WTC11 (cell line): ENCODE data around the gene BHMT2. TPM values are rescaled to one million over a fixed set of nuclear protein-coding genes. Genes with fewer than 3 reads are reported as not detected.

Experiments used
- ATAC-seq: fragments of 200-7000 bp; cut with Tn5 transposase; 2 replicates; pipeline ENCODE4 v1.10.0; 2021; ENCODE audit warnings: mild to moderate bottlenecking, moderate library complexity
- CTCF ChIA-PET: fragments of 300-600 bp; sonication (Branson Sonifier 250); formaldehyde crosslinking; loops from one replicate; lab custom pipeline; 2021; ENCODE audit warnings: antibody characterized with exemption; lab: Charles Lee
- POLR2A ChIA-PET: fragments of 350-600 bp; sonication (Branson Sonifier 250); formaldehyde crosslinking; loops from one replicate; lab custom pipeline; 2021; ENCODE audit warnings: antibody characterized with exemption; lab: Charles Lee
- DNase-seq: peaks from one replicate; pipeline ENCODE4 v3.0.0; 2021; ENCODE audit warnings: low spot score
- H3K27ac Mint-ChIP-seq: 2 replicates; pipeline ENCODE4 v1.8.0; 2021; ENCODE audit warnings: mixed read lengths
- H3K27me3 Mint-ChIP-seq: 2 replicates; pipeline ENCODE4 v1.8.0; 2021; ENCODE audit warnings: low read depth, mild to moderate bottlenecking, moderate library complexity, mixed read lengths
- H3K36me3 Mint-ChIP-seq: 2 replicates; pipeline ENCODE4 v1.8.0; 2021; ENCODE audit warnings: mixed read lengths
- H3K4me1 Mint-ChIP-seq: 2 replicates; pipeline ENCODE4 v1.8.0; 2022; ENCODE audit warnings: mixed read lengths
- H3K4me3 Mint-ChIP-seq: 2 replicates; pipeline ENCODE4 v1.8.0; 2021; ENCODE audit warnings: mild to moderate bottlenecking, moderate library complexity, mixed read lengths
- H3K9me3 Mint-ChIP-seq: 2 replicates; pipeline ENCODE4 v1.8.0; 2021; ENCODE audit warnings: mixed read lengths
- AFF4 ChIP-seq: sonication (generic); formaldehyde crosslinking; IDR thresholded peaks from 2 replicates; pipeline ENCODE4 v1.8.1; 2023; ENCODE audit warnings: mild to moderate bottlenecking, missing genetic modification reagents, borderline replicate concordance
- CBFB ChIP-seq: sonication (generic); formaldehyde crosslinking; IDR thresholded peaks from 2 replicates; pipeline ENCODE4 v1.8.1; 2022; ENCODE audit warnings: mild to moderate bottlenecking, low read depth, missing genetic modification reagents
- CREM ChIP-seq: sonication (generic); formaldehyde crosslinking; IDR thresholded peaks from 2 replicates; pipeline ENCODE4 v1.8.1; 2022; ENCODE audit warnings: mild to moderate bottlenecking, missing genetic modification reagents, moderate library complexity
- E2F5 ChIP-seq: sonication (generic); formaldehyde crosslinking; IDR thresholded peaks from 2 replicates; pipeline ENCODE4 v1.8.1; 2022; ENCODE audit warnings: mild to moderate bottlenecking, moderate library complexity, missing genetic modification reagents
- FOXJ3 ChIP-seq: sonication (generic); formaldehyde crosslinking; IDR thresholded peaks from 2 replicates; pipeline ENCODE4 v1.9.0; 2021; ENCODE audit warnings: missing genetic modification reagents, mild to moderate bottlenecking, borderline replicate concordance
- FOXK1 ChIP-seq: sonication (generic); formaldehyde crosslinking; IDR thresholded peaks from 2 replicates; pipeline ENCODE4 v1.8.0; 2022; ENCODE audit warnings: mild to moderate bottlenecking, moderate library complexity, missing genetic modification reagents
- GTF2I ChIP-seq: fragments of 250-450 bp; sonication (Bioruptor Pico); conservative IDR thresholded peaks from 2 replicates; pipeline ENCODE4 v1.4.0; 2021; ENCODE audit warnings: mild to moderate bottlenecking
- HMGXB4 ChIP-seq: sonication (generic); formaldehyde crosslinking; IDR thresholded peaks from 2 replicates; pipeline ENCODE4 v1.8.1; 2023; ENCODE audit warnings: mild to moderate bottlenecking, moderate library complexity, missing genetic modification reagents
- IRF1 ChIP-seq: sonication (generic); formaldehyde crosslinking; IDR thresholded peaks from 2 replicates; pipeline ENCODE4 v1.8.0; 2023; ENCODE audit warnings: missing genetic modification reagents
- KAT7 ChIP-seq: sonication (generic); formaldehyde crosslinking; IDR thresholded peaks from 2 replicates; pipeline ENCODE4 v1.8.1; 2023; ENCODE audit warnings: missing genetic modification reagents, mild to moderate bottlenecking, borderline replicate concordance
- MYBL2 ChIP-seq: sonication (generic); formaldehyde crosslinking; IDR thresholded peaks from 2 replicates; pipeline ENCODE4 v1.8.1; 2023; ENCODE audit warnings: mild to moderate bottlenecking, moderate library complexity, missing genetic modification reagents
- NFATC4 ChIP-seq: fragments of 250-450 bp; sonication (Bioruptor Pico); IDR thresholded peaks from 2 replicates; pipeline ENCODE4 v1.9.0; 2021; ENCODE audit warnings: mild to moderate bottlenecking
- NFYB ChIP-seq: sonication (generic); formaldehyde crosslinking; conservative IDR thresholded peaks from 2 replicates; pipeline ENCODE4 v1.8.0; 2022; ENCODE audit warnings: low read depth, missing genetic modification reagents
- OVOL2 ChIP-seq: fragments of 250-450 bp; sonication (Bioruptor Pico); IDR thresholded peaks from 2 replicates; pipeline ENCODE4 v1.9.0; 2021; ENCODE audit warnings: mild to moderate bottlenecking, borderline replicate concordance
- RELA ChIP-seq: sonication (generic); formaldehyde crosslinking; IDR thresholded peaks from 2 replicates; pipeline ENCODE4 v1.8.1; 2022; ENCODE audit warnings: missing genetic modification reagents, mild to moderate bottlenecking, borderline replicate concordance
- SMAD3 ChIP-seq: sonication (generic); formaldehyde crosslinking; IDR thresholded peaks from 2 replicates; pipeline ENCODE4 v1.8.0; 2022; ENCODE audit warnings: missing genetic modification reagents, mild to moderate bottlenecking, borderline replicate concordance
- STAT6 ChIP-seq: sonication (generic); formaldehyde crosslinking; conservative IDR thresholded peaks from 2 replicates; pipeline ENCODE4 v1.8.1; 2023; ENCODE audit warnings: mild to moderate bottlenecking, low read depth, missing genetic modification reagents, moderate library complexity
- TP53 ChIP-seq: sonication (generic); formaldehyde crosslinking; IDR thresholded peaks from 2 replicates; pipeline ENCODE4 v1.8.1; 2023; ENCODE audit warnings: mild to moderate bottlenecking, missing genetic modification reagents
- ZNF121 ChIP-seq: sonication (generic); formaldehyde crosslinking; IDR thresholded peaks from 2 replicates; pipeline ENCODE4 v1.8.0; 2023; ENCODE audit warnings: missing genetic modification reagents
- ZNF532 ChIP-seq: fragments of 250-450 bp; sonication (Bioruptor Pico); IDR thresholded peaks from 2 replicates; pipeline ENCODE4 v1.9.0; 2021; ENCODE audit warnings: mild to moderate bottlenecking, borderline replicate concordance
- total RNA-seq: library from RNA; stranded (reverse); gene quantifications from 3 replicates; pipeline ENCODE4 v1.2.3, GENCODE V29; 2021

The BHMT2 gene
- total RNA-seq, 1 experiment from 2014 or later, result 0.11 TPM

GRCh38 chr5:79105868-79106267, 36.3 kb downstream of the BHMT2 start:
- H3K9me3 Mint-ChIP-seq, result peaks cover 16% of the 10 kb centered on the region
- TF ChIP-seq OVOL2, result no peak
- no peak for TF ChIP-seq NFATC4 (CRISPR knock-in tag)
- no peak for TF ChIP-seq AFF4 (CRISPR knock-in tag)
- TF ChIP-seq TP53 (CRISPR knock-in tag), result no peak
- no peak for TF ChIP-seq CREM (CRISPR knock-in tag)
- no peak for TF ChIP-seq ZNF121 (CRISPR knock-in tag)
- TF ChIP-seq STAT6 (CRISPR knock-in tag), result no peak
- TF ChIP-seq KAT7, result no peak
- no peak for TF ChIP-seq CBFB (CRISPR knock-in tag)
- TF ChIP-seq NFYB, result no peak
- TF ChIP-seq FOXK1 (CRISPR knock-in tag), result no peak
- DNase-seq, result no peak
- no peak overlapping the region for H3K27ac Mint-ChIP-seq
- peaks cover 10% of the 10 kb centered on the region for H3K27me3 Mint-ChIP-seq
- ChIA-PET POLR2A (interaction anchor here (0.6 kb wide), 1 partner anchor 1256 kb away, joined by 3 read pairs; no protein-coding TSS in a partner anchor), CTCF (interaction anchor here (2.0 to 3.3 kb wide), 3 partner anchors 27 to 84 kb away, joined by 15 to 20 read pairs (median 18); no protein-coding TSS in a partner anchor)
- H3K4me1 Mint-ChIP-seq, result no peaks in the 10 kb centered on the region
- peaks cover 13% of the 10 kb centered on the region for H3K36me3 Mint-ChIP-seq
- no peak for ATAC-seq
- no peak overlapping the region for H3K4me3 Mint-ChIP-seq

GRCh38 chr5:79107020-79107796, 37.6 kb downstream of the BHMT2 start:
- ATAC-seq (no peak), DNase-seq (no peak)
- Mint-ChIP-seq H3K4me3 (no peak overlapping the region), H3K4me1 (0 out of 2 replicates have a peak, but pooled peaks cover 4% of the 10 kb centered on the region), H3K27ac (no peak overlapping the region), H3K36me3 (peaks cover 2% of the 10 kb centered on the region; the same call in 1 of the 2 replicates), H3K27me3 (peaks cover 24% of the 10 kb centered on the region), H3K9me3 (peaks cover 9% of the 10 kb centered on the region)
- ChIA-PET CTCF (interaction anchor here (0.7 to 3.3 kb wide), 4 partner anchors 25 to 596 kb away, joined by 4 to 20 read pairs (median 16); no protein-coding TSS in a partner anchor), POLR2A (no interaction called here)
- no peak for TF ChIP-seq SMAD3 (CRISPR knock-in tag)
- TF ChIP-seq ZNF532 (CRISPR knock-in tag), result no peak
- no peak for TF ChIP-seq MYBL2 (CRISPR knock-in tag)
- no peak for TF ChIP-seq IRF1
- no peak for TF ChIP-seq RELA (CRISPR knock-in tag)
- no peak for TF ChIP-seq GTF2I
- no peak for TF ChIP-seq NFATC4 (CRISPR knock-in tag)
- TF ChIP-seq E2F5 (CRISPR knock-in tag), result no peak
- no peak for TF ChIP-seq HMGXB4
- TF ChIP-seq FOXJ3 (CRISPR knock-in tag), result no peak
